HG02981 (cell line): Measurements from ENCODE around the gene CCR5AS.
"Not testable (repeated sequence)": the region's sequence is repeated elsewhere in the genome, so short reads cannot be mapped to it uniquely, and the experiment has no call there.

Source experiments
- ATAC-seq: cut with Tn5 transposase; IDR thresholded peaks from one replicate; pipeline ENCODE4 v1.9.1; 2021; ENCODE audit warnings: mild to moderate bottlenecking, moderate library complexity; ENCODE audit not compliant: unreplicated experiment

CCR5AS gene

GRCh38 chr3:46429671-46430070 lies 22.8 kb upstream of the CCR5AS start:
- ATAC-seq: no peak

GRCh38 chr3:46429250-46429649 lies 22.4 kb upstream of the CCR5AS start:
- ATAC-seq: no peak

- no peak for ATAC-seq
Measured at GRCh38 chr3:46427916-46428833, 21.3 kb upstream of the CCR5AS start.

GRCh38 chr3:46427404-46427803 lies 20.5 kb upstream of the CCR5AS start:
- not testable (repeated sequence) for ATAC-seq

- ATAC-seq: not testable (repeated sequence)
Measured at GRCh38 chr3:46426476-46426875, 19.6 kb upstream of the CCR5AS start.

- ATAC-seq: no peak
Measured at GRCh38 chr3:46423588-46423987, 16.7 kb upstream of the CCR5AS start.

- no peak for ATAC-seq
Measured at GRCh38 chr3:46422617-46423016, 15.8 kb upstream of the CCR5AS start.

- ATAC-seq: no peak
Measured at GRCh38 chr3:46420931-46421330, 14.1 kb upstream of the CCR5AS start.

GRCh38 chr3:46419816-46420215 lies 12.9 kb upstream of the CCR5AS start:
- no peak for ATAC-seq

- ATAC-seq: no peak
Measured at GRCh38 chr3:46417841-46418611, 11.2 kb upstream of the CCR5AS start.

GRCh38 chr3:46416811-46417510 lies 10.1 kb upstream of the CCR5AS start:
- no peak for ATAC-seq

- ATAC-seq: no peak
Measured at GRCh38 chr3:46416125-46416810, 9.4 kb upstream of the CCR5AS start.

- no peak for ATAC-seq
Measured at GRCh38 chr3:46414739-46415138, 7.9 kb upstream of the CCR5AS start.

GRCh38 chr3:46413951-46414350 lies 7.1 kb upstream of the CCR5AS start:
- no peak for ATAC-seq

- ATAC-seq: no peak
Measured at GRCh38 chr3:46412786-46413298, 6.0 kb upstream of the CCR5AS start.

GRCh38 chr3:46411271-46411670 lies 4.4 kb upstream of the CCR5AS start:
- no peak for ATAC-seq

- no peak for ATAC-seq
Measured at GRCh38 chr3:46410669-46411068, 3.8 kb upstream of the CCR5AS start.

GRCh38 chr3:46409739-46410489 lies 3.0 kb upstream of the CCR5AS start:
- ATAC-seq: no peak

- ATAC-seq: no peak
Measured at GRCh38 chr3:46408853-46409252, 2.0 kb upstream of the CCR5AS start.

GRCh38 chr3:46407970-46408369 lies 1.1 kb upstream of the CCR5AS start:
- ATAC-seq: no peak
